NCI-H1417 (cell line): Measurements from ENCODE around the gene DDX41.

Experiments used
- DNase-seq, 3 experiments: peaks; one replicate each; lab custom pipeline; 2025; lab: John Stamatoyannopoulos, UW

Gene DDX41

GRCh38 chr5:177468685-177469628, 47.8 kb downstream of the DDX41 start:
- peak in 2 of 3 experiments; percentile 64 to 85 for DNase-seq

GRCh38 chr5:177468329-177468684, 48.5 kb downstream of the DDX41 start:
- DNase-seq = no peak

- no peak for DNase-seq
Observed at GRCh38 chr5:177467436-177467835, 49.3 kb downstream of the DDX41 start.

GRCh38 chr5:177466861-177467260, 49.9 kb downstream of the DDX41 start:
- DNase-seq = no peak

GRCh38 chr5:177465044-177465443, 51.7 kb downstream of the DDX41 start:
- DNase-seq = no peak

- no peak for DNase-seq
Observed at GRCh38 chr5:177462021-177462670, 54.6 kb downstream of the DDX41 start.
